Measurements from ENCODE around the gene NPAS4. TPM values are rescaled to one million over a fixed set of nuclear protein-coding genes. Genes with fewer than 3 reads are reported as not detected.

The NPAS4 gene
- polyA plus RNA-seq, 2 of the 4 experiments (the other 2 are of a cell fraction) = 0.03 TPM; not detected in 1

DNA sequence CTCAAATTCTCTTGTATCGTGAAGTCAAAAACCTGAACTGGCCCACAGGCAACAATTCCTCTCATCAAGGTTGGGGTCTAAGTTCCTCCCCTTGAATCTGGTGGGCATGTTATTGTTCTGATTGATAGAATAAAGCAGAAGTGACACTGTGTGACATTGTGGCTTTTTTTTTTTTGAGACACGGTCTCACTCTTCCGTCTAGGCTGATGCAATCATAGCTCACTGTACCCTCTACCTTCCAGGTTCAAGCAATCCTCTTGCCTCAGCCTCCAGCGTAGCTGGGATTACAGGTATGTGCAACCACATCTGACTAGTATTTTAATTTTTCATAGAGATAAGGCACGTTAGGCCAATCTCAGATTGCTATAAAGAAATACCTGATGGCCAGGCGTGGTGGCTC, 37.0 kb downstream of the NPAS4 start:
- WGBS (ENCODE audit: missing lambda C conversion rate) = 66% methylated on average over 6 of the region's 6 CpGs
- CTCF ChIA-PET = interaction anchor here (0.8 to 1.8 kb wide), 5 partner anchors 11 to 50 kb away, joined by 3 to 5 read pairs (median 4); partner anchors contain the start of gene DPP3

DNA sequence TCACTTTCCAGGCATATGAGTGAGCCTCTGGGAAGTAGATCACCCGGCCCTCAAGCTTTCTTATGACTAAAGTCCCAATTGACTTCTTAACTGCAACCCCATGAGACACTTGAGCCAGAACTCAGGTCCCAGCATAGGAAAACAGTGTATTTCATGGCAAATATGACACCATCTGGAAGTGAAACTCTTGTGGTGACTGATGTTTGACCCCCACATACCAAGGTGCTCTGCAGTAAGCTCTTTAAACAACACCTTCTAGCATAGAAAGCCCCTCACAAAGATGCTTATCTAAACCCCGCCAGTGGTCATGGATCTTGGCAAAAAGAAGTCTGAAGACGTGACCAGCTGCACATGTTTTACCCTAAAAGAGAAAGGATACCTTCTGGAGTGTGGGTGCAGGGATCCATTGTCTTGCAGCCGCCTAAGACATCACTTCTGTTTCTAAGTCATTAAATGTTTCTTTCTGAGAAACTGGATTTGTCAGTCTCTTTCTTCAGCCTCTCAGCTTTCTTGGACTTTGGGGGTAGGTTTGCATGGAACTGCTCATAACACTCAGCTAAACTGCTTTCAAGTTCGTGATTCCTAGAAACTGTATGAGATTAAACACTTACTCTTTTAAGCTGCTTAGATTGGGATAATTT, 38.4 kb downstream of the NPAS4 start:
- Histone ChIP-seq H3K4me3 (no peak overlapping the region), H3K4me2 (no peak overlapping the region), H3K4me1 (no peaks in the 10 kb centered on the region), H3K27ac (no peak overlapping the region), H3K9me3 (peaks cover 5% of the 10 kb centered on the region)
- CTCF ChIA-PET = interaction anchor here (0.6 to 1.8 kb wide), 9 partner anchors 9 to 73 kb away, joined by 3 to 5 read pairs (median 4); partner anchors contain the start of genes DPP3 and MRPL11
- TF ChIP-seq CBX2 (IDR thresholded peaks at IDR 0.05; ENCODE audit: borderline replicate concordance, low read depth) (no peak), RAD21 (conservative IDR thresholded peaks at IDR 0.05 in 1 of 2, IDR thresholded peaks at IDR 0.05 in 1 of 2) (no peak), HOXB13 (CRISPR knock-in tag; IDR thresholded peaks at IDR 0.05; ENCODE audit: low read depth) (no peak), TP53 (CRISPR knock-in tag; IDR thresholded peaks at IDR 0.05) (no peak), RNF2 (IDR thresholded peaks at IDR 0.05; ENCODE audit: borderline replicate concordance, low read depth) (no peak), MAFK (IDR thresholded peaks at IDR 0.05; ENCODE audit: partially characterized antibody) (no peak), POLR2A (IDR thresholded peaks at IDR 0.05; ENCODE audit: low read length) (no peak), ESRRA (IDR thresholded peaks at IDR 0.05; ENCODE audit: borderline replicate concordance, low read length) (no peak), CHD2 (IDR thresholded peaks at IDR 0.05; ENCODE audit: low read length, partially characterized antibody) (no peak), NR3C1 (IDR thresholded peaks at IDR 0.05) (no peak), JUNB (IDR thresholded peaks at IDR 0.05) (no peak), HOXB5 (CRISPR knock-in tag; IDR thresholded peaks at IDR 0.05) (no peak), CEBPB (IDR thresholded peaks at IDR 0.05) (no peak), FOXS1 (CRISPR knock-in tag; IDR thresholded peaks at IDR 0.05) (no peak), HDAC2 (IDR thresholded peaks at IDR 0.05) (no peak), MAZ (IDR thresholded peaks at IDR 0.05; ENCODE audit: borderline replicate concordance, low read depth, low read length) (no peak), CBX8 (IDR thresholded peaks at IDR 0.05) (no peak)
- TF ChIP-seq, protein P1, sequence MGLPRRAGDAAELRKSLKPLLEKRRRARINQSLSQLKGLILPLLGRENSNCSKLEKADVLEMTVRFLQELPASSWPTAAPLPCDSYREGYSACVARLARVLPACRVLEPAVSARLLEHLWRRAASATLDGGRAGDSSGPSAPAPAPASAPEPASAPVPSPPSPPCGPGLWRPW (IDR thresholded peaks at IDR 0.05) = no peak
- TF ChIP-seq, protein P2, sequence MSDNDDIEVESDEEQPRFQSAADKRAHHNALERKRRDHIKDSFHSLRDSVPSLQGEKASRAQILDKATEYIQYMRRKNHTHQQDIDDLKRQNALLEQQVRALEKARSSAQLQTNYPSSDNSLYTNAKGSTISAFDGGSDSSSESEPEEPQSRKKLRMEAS (IDR thresholded peaks at IDR 0.05) = no peak
- FAIRE-seq = no peak
- no peak for DNase-seq (ENCODE audit: low read depth in 1 of 2, low spot score in 1 of 2)
- ATAC-seq = no peak
- 36% methylated on average over 5 of the region's 5 CpGs for WGBS (ENCODE audit: missing lambda C conversion rate)
- POLR2A ChIA-PET = interaction anchor here (0.6 kb wide), 1 partner anchor 157 kb away, joined by 3 read pairs; no protein-coding TSS in a partner anchor

More for the DNA sequence above, 37.0 kb downstream of the NPAS4 start:
- DNase-seq (ENCODE audit: low read depth in 1 of 2, low spot score in 1 of 2) (no peak), ATAC-seq (no peak), FAIRE-seq (no peak)
- no peaks in the 10 kb centered on the region for H3K4me1 ChIP-seq
- peaks cover 5% of the 10 kb centered on the region for H3K9me3 ChIP-seq
- H3K4me3 ChIP-seq = no peak overlapping the region
- H3K27ac ChIP-seq = no peak overlapping the region
- POLR2A ChIA-PET = interaction anchor here (1.3 kb wide), 1 partner anchor 9 kb away, joined by 3 read pairs; the partner anchor contains the start of gene PELI3
- H3K4me2 ChIP-seq = no peak overlapping the region
- TF ChIP-seq, protein P3, sequence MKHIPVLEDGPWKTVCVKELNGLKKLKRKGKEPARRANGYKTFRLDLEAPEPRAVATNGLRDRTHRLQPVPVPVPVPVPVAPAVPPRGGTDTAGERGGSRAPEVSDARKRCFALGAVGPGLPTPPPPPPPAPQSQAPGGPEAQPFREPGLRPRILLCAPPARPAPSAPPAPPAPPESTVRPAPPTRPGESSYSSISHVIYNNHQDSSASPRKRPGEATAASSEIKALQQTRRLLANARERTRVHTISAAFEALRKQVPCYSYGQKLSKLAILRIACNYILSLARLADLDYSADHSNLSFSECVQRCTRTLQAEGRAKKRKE (CRISPR knock-in tag; IDR thresholded peaks at IDR 0.05; ENCODE audit: low read depth) = no peak
- TF ChIP-seq EP300 (IDR thresholded peaks at IDR 0.05) (no peak), CHD4 (IDR thresholded peaks at IDR 0.05; ENCODE audit: borderline replicate concordance) (no peak), ZSCAN20 (CRISPR knock-in tag; IDR thresholded peaks at IDR 0.05) (no peak), CHD2 (IDR thresholded peaks at IDR 0.05; ENCODE audit: low read length, partially characterized antibody) (no peak), CEBPB (IDR thresholded peaks at IDR 0.05) (no peak), CBX2 (IDR thresholded peaks at IDR 0.05; ENCODE audit: borderline replicate concordance, low read depth) (no peak), FOXS1 (CRISPR knock-in tag; IDR thresholded peaks at IDR 0.05) (no peak), EHMT2 (IDR thresholded peaks at IDR 0.05; ENCODE audit: low read depth) (no peak), HOXA7 (CRISPR knock-in tag; IDR thresholded peaks at IDR 0.05) (no peak), POLR2AphosphoS2 (conservative IDR thresholded peaks at IDR 0.05; ENCODE audit: low read length) (no peak), CBX8 (IDR thresholded peaks at IDR 0.05) (no peak), NR3C1 (IDR thresholded peaks at IDR 0.05) (no peak)
- TF ChIP-seq, protein P4, sequence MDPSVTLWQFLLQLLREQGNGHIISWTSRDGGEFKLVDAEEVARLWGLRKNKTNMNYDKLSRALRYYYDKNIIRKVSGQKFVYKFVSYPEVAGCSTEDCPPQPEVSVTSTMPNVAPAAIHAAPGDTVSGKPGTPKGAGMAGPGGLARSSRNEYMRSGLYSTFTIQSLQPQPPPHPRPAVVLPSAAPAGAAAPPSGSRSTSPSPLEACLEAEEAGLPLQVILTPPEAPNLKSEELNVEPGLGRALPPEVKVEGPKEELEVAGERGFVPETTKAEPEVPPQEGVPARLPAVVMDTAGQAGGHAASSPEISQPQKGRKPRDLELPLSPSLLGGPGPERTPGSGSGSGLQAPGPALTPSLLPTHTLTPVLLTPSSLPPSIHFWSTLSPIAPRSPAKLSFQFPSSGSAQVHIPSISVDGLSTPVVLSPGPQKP (IDR thresholded peaks at IDR 0.05; ENCODE audit: low read depth, low read length) = no peak
- TF ChIP-seq, protein P5, sequence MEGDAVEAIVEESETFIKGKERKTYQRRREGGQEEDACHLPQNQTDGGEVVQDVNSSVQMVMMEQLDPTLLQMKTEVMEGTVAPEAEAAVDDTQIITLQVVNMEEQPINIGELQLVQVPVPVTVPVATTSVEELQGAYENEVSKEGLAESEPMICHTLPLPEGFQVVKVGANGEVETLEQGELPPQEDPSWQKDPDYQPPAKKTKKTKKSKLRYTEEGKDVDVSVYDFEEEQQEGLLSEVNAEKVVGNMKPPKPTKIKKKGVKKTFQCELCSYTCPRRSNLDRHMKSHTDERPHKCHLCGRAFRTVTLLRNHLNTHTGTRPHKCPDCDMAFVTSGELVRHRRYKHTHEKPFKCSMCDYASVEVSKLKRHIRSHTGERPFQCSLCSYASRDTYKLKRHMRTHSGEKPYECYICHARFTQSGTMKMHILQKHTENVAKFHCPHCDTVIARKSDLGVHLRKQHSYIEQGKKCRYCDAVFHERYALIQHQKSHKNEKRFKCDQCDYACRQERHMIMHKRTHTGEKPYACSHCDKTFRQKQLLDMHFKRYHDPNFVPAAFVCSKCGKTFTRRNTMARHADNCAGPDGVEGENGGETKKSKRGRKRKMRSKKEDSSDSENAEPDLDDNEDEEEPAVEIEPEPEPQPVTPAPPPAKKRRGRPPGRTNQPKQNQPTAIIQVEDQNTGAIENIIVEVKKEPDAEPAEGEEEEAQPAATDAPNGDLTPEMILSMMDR (IDR thresholded peaks at IDR 0.05) = no peak
